ENCODE measurements around the gene IRAG1.
"Not testable (repeated sequence)": the region's sequence is repeated elsewhere in the genome, so short reads cannot be mapped to it uniquely, and the experiment has no call there.

IRAG1 gene

DNA sequence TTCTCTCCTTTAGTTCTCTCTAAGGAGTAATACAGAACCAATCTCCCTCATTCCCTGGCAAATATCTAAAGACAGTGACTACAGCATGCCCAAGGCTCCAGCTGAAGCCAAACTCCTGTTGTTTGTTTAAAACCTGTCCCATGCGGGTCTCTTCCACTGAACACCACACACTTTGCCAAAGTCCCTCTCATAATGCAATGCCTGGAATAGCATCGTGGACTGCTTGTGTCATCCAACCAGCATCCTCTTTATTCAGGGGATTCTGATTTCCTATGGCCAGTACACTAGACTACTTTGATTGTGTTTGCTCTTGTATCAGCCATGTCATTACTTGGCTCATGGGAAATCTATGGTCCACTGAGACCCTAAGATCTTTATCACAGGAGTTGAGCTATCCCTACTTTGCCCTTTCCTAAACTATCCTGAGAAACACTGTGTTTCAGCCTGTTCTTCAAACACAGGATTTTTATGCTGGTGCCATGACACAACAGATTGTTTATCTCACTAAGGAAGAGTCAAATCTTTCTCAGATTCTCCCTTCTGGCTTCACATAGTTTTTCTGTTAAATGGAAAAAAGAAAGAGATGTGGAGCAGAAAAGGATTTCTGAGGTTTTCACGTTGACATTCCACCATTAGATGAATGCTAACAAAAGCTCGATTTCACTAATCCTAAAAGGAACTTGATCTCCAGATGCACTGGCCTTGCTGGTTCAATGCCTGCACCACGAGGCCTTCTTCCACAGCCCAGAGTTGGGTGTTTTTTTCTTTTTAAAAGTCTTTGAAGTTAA lies 15.9 kb upstream of the IRAG1 start:
- no peak for DNase-seq (ENCODE audit: low read depth in 1 of 2, low spot score in 1 of 2)

DNA sequence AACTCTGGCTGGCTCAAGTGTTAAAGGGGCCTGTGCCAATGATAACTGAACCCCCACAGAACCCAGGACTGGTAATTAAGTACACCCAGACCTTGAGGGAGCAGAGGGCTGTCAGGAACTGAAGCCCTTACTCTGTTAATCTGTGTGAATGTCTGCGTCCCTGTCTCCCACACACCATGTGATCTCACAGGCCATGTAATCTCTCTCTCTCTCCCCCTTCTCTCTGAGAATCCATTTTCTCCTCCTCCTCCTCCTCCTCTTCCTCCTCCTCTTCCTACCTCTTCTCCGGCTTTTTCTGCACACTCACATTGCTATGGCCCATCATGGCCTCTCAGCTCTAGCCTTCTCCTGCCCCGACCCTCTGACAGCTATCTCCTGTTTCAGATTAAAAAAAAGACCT lies 14.6 kb upstream of the IRAG1 start:
- no peak for DNase-seq (ENCODE audit: low read depth in 1 of 2, low spot score in 1 of 2)

DNA sequence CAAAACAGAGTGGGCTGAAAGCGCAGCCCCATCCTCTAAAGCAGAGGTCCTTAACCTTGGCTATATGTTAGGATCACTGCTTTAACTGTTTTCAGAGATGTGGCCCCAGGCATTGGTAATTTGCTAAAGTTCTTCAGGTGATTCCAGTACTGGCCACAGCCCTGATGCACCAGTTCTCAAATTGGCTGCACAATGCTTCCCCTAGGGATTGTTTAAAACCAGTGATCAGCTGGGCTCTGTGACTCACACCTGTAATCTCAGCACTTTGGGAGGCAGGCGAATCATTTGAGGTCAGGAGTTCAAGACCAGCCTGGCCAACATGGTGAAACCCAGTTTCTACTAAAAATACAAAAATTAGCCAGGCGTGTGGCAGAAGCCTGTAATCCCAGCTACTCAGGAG lies 8.4 kb upstream of the IRAG1 start:
- DNase-seq (ENCODE audit: low read depth in 1 of 2, low spot score in 1 of 2): no peak

DNA sequence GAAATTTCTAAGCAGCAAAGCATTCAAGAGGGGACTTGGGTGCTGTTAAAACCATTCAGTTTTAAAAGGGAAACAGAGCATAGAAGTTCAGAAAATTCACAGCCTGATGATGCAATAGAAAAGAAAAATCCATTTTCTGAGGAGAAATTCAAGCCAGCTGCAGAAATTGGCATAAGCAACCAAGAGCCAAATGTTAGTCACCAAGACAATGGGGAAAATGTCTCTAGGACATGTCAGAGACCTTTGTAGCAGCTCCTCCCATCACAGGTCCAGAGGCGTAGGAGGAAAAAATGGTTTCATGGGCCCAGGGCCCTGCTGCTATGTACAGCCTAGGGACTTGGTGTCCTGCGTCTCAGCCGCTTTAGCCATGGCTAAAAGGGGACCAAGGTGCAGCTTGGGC lies 5.5 kb upstream of the IRAG1 start:
- DNase-seq (ENCODE audit: low read depth in 1 of 2, low spot score in 1 of 2): no peak

DNA sequence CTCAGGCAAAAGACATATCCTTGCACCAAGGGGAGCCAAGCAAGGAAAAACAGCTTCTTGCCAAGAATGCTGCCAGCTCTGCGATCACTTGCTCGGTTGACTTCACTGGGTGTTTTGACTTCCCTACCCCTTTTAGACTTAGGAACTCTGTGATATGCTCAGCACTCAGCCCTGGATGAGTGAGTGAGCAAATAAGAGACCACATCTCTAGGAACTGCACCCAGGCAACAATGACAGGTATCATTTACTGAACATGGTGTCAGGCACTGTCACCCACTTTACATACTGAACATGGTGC lies 3.7 kb upstream of the IRAG1 start:
- no peak for DNase-seq (ENCODE audit: low read depth in 1 of 2, low spot score in 1 of 2)

DNA sequence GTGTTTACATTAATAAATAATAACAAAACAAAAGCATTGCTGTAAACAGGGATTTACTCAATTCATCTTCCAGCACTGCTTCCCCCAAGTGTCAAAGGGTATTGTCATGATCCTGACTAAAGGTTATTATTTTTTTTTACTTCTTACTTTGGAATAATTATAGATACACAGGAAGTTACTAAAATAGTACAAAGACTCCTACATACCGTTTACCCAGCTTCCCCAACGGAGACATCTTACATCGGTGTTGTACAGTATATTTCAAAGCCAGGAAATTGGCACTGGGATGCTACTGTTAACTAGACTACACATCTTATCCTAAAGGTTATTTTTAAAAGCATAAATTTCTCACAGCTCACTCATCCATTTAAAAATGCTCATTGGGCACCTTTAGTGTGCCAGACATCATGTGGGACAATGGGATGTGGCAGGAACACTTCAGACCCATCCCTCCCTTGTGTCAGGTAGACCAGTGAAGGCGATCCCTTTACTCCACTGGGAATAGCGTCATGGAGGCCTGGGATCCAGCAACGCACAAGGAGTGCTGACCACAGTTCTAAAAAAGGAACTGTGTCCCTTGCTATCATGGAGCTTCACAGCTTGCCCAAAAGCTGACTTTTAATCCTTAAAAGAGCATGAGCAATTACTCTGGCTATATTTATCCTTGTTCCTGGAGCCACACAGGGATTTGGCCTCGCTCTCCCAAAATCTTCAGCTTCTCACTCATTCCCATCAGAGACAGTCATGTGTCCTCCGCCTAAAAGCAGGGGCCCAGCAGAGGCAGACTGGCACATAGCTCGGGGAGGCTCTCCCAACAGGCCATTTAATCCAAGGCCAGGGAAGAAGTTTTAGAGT lies 3.1 kb upstream of the IRAG1 start:
- DNase-seq (ENCODE audit: low read depth in 1 of 2, low spot score in 1 of 2): no peak

DNA sequence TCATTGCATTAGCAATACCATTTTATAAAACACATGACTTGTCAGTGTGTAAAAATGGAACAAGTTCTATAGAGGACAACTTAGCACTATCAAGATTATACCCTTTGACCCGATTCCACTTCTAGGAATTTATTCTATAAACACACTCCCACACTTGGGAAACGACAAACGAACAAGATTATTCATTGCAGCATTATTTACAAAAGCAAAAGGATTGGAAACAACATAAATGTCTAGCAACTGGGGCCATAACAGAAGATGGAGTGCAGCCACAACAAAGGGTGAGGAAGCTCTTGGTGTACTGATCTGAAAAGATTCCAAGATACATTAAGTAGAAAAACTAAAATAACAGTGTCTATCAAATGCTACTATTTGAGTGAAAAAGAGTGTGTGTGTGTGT lies 2.3 kb upstream of the IRAG1 start:
- no peak for DNase-seq (ENCODE audit: low read depth in 1 of 2, low spot score in 1 of 2)

DNA sequence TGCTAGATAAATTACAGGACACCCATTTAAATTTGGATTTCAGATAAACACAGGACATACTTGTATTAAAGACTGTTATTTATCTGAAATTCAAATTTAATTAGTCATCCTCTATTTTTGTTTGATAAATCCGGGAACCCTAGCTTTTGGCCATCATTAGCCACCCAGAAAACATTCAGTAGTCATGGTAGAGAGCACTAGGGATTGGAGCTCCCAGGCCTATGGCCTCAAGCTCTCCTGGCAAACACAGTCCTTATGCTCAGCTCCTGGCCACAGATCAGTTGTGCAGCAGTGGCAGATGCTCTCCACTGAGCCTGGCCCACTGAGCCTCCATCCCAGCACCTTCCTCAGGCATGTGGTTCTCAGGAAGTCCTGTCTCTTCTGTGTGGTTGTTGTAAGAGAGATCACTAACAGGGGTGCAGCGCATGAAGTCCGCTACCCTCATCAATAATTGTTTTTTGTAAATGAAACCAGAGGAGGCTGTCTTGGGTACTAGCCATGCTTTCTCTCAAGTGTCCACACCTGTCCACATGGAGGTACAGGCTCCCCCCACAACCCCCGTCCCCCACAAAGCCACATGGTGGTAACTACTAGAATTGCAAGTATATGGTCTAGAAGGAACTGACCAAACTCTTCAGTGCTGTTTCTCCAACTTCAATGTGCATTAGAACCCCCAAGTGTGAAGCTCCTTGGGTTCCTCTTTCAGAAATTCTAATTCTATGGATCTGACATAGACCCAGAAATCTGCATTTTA lies 1.1 kb upstream of the IRAG1 start:
- DNase-seq (ENCODE audit: low read depth in 1 of 2, low spot score in 1 of 2): no peak

DNA sequence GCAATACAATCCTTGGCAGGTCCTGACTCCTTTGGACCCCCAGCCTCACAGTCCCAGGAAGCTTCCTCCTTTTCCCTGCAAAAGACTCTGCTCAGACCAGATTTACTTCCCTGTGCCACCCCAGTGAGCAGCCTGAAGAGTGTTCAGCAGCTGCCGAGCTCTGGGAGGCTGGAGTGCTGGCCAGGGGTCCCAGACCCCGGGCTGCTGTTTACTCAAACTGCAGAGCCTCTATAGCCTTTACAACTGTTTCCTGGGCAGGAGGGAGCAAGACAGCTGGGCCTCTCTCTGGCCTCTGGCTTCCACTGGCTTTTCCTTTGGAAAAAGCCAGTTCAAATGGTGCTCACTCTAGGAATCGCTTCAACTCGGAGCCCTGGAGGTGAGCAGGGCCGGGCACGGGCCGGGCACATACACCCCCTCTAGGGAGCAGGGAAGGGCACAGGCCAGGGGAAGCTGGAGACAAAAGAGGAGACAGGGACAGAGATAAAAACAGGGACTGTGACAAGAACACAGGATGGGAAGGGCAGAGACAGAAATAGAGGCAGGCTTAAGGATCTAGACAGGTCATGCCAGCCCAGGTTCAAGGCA lies 932 bp downstream of the IRAG1 start:
- DNase-seq (ENCODE audit: low read depth in 1 of 2, low spot score in 1 of 2): no peak

DNA sequence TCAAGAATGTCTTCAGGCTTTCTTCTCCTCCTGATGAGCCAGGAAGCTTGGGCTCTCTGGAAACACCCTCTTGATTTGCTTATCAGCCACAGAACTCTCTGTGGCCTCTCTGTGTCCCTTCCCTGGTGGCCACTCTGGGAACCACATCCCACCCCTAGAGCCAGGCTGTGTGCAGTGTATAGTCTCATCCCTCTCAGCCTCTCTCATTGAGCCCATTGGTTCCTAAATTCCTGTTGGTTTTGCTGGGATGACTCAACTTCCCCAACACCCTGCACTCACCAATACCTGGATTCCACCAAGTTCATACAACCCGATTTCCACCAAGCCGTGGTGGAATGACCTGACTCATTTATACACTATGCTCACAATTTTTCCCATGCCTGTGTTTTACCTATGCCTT lies 5.2 kb downstream of the IRAG1 start:
- no peak for DNase-seq (ENCODE audit: low read depth in 1 of 2, low spot score in 1 of 2)

DNA sequence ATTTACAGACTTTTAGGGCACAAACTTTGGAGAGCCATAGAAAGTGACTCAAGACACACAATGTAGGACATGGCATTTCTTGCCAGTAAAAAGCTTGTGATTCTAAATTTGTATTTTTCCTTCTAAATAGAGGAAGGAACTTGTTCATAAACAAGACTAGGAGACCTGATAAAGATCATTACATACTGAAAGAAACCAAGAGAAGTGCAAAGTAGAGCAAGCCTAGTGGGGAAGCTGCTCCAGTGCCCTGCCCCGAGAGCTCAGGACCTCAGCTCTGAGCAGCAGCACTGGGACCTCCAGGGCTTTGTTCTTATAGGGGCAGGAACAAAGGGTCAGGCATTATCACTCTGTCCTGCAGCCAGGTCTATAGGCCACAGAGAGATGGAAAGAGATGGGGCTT lies 7.2 kb downstream of the IRAG1 start:
- no peak for DNase-seq (ENCODE audit: low read depth in 1 of 2, low spot score in 1 of 2)

DNA sequence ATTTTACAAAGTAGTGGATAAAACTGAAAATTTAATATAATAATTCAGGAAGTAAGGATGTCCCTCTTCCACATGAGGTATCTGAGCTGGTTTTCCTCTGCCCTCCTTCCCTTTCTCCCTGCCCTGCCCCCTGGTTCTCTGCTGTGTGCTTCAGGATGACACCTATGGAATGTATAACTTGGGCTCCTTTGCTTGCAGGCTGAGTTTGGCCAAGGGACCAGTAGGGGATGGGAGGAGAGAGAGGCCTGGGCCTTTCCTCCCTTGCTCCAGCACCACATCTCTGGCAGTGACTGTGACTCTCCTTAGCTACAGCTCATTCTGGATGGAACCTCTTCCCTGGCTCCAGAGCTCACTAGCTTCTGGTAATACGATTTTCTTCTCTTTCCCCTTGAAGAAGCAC lies 10.1 kb downstream of the IRAG1 start:
- no peak for DNase-seq (ENCODE audit: low read depth in 1 of 2, low spot score in 1 of 2)

DNA sequence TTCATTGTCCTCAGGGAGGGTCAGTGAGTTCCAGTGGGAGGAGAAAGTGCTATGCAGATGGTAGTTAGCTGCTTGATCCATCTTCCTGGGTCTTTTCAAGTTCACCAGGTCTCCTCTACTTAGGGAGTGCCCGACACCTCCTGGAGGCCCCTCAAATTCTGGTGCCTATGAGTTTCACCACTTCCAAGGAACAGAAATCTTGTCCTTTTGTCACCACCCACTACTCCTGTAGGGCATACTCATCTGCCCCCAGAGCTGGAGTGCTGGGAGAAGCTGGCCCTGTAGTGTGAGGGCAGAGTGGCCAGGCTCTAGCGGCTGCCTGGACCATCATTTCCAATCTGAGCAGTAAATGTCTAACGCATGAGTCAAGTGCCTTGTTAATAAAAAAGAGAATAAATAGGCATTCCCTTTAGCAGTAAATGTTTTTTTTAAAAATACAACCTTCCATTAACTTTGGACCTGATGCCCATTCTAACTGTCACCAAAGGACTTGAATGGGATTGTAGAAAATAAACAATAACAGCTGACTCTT lies 12.5 kb downstream of the IRAG1 start:
- DNase-seq (ENCODE audit: low read depth in 1 of 2, low spot score in 1 of 2): no peak

DNA sequence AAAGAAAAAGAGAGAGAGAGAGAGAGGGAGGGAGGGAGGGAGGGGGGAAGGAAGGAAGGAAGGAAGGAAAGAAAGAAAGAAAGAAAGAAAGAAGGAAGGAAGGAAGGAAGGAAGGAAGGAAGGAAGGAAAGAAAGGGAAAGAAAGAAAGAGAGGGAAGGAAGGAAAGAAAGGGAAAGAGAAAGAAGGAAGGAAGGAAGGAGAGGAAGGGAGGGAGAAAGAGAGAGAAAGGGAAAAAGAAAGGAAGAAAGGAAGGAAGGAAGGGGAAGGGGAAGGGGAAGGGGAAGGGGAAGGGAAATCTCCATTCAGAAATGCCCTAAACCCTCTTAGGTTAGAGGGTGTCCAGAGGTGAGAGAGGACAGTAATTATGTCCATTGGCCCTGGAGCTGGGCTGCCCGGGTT lies 13.3 kb downstream of the IRAG1 start:
- DNase-seq (ENCODE audit: low read depth in 1 of 2, low spot score in 1 of 2): not testable (repeated sequence)

DNA sequence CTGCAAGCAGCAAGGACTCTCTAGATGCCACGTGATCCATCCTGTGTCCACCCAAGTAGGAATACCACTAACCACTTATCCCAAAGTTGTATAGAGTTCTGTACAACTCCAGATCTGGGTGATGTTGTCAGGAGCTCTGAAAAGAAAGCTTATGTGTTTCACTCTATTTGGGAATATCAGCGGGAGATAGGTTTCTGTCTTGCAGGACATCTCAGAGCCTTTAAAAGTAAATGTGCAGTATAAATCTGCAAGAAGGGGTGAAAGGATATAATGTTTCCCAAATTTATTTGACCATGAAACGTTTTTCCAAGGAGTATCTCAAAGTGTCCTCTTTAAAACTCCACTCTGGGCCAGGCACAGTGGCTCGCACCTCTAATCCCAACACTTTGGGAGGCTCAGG lies 13.9 kb downstream of the IRAG1 start:
- no peak for DNase-seq (ENCODE audit: low read depth in 1 of 2, low spot score in 1 of 2)

DNA sequence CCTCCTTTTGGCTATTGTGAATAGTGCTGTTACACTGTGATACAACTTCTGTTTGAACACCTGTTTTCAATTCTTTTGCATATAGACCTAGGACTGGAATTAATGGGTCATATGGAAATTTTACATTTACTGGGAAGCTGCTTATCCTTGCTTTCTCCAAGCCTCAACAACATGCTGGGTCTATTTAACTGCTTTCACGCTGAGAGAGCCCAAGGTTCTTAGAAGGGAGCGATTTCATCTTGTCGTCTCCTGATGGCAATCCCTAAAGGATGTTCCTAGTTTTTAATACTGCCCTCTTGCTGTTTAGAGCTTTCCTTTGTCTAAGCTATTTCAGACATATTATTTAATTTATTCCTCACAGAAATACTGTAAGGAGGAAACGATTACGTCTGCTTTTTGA lies 15.5 kb downstream of the IRAG1 start:
- DNase-seq (ENCODE audit: low read depth in 1 of 2, low spot score in 1 of 2): no peak

DNA sequence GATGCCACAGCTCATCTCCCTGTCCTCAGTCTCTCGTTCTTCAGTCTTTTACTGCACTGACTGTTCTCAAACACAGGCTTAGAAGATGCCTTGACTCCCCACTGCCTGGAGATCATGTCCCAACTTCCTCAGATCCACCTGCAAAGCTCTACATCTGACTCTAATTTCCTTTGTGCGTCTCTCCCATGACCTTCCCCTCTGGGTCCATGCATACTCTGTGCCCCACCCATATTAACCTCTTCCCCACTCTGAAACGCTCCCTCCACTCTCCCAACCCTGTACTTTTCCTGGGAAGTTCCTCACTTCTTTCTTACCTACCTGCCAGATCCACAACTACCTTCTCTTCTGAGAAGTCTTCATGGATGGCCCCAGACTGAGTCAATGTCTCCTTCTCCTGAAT lies 16.6 kb downstream of the IRAG1 start:
- no peak for DNase-seq (ENCODE audit: low read depth in 1 of 2, low spot score in 1 of 2)

DNA sequence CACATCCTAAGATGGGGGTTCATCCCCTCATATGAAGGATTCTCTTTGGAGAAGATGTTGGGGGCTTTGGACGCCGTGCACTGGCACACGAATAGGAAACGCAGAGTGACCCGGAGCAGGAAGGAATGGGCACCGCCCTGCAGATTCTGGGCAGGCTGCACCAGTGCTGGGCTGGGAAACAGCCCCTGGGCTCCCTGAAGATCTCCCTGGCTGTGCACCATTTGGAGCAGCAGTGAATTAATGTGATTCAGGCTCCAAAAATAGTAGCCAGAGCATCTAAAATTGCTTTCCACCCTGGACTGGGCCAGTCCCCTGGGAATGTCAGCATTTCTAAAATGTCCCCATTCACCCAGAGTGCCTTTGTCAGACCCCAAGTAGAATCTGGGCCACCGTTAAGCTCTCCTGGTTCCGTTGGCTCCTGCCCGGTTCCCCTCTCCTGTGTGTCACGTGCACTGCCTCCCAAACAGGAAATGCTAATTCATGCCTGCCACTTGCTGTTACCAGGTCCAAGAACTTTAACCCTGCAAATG lies 18.6 kb downstream of the IRAG1 start:
- no peak for DNase-seq (ENCODE audit: low read depth in 1 of 2, low spot score in 1 of 2)

DNA sequence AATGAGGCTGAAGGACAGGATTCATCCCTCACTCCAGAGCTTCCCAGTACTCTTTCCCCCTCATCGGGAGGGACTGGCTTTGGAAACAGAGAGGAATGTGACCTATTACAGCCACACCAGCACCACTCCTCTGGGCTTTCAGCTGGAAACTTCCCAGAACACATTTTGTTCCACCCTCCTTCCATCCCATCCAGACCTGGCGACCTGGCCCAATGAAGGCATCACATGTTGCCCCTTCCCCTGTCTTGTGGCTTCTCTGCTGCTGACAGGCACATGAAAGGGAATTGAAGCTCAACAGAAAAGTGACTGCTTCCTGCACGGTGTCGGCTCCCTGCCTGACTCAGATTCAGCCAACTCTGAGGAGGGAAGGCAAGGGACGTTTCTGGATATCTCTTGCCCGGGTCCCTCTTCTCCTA lies 19.1 kb downstream of the IRAG1 start:
- DNase-seq (ENCODE audit: low read depth in 1 of 2, low spot score in 1 of 2): no peak

DNA sequence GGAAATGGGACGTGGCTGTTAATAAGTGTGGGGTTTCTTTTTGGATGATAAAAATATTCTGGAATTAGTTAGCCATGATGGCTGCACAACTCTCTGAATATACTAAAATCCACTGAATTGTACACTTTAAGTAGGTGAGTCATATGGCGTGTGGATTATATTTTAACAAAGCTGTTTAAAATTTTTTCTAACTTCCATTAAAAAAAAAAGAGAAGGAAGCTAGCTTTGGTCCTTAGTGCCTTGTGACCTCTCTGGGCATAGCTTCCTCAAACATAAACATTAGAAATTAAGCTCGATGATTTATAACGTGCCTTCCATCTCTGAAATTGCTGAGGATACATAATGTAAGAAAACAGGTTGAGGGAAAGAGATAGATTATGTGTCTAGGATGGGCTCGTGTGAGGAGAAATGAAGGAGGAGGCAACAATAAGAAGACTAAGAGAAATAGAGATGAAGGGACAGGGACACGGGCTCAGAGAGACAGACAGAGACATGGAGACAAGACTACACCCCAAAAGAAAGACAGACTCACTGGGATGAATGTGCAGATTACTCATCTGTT lies 20.0 kb downstream of the IRAG1 start:
- DNase-seq (ENCODE audit: low read depth in 1 of 2, low spot score in 1 of 2): no peak

DNA sequence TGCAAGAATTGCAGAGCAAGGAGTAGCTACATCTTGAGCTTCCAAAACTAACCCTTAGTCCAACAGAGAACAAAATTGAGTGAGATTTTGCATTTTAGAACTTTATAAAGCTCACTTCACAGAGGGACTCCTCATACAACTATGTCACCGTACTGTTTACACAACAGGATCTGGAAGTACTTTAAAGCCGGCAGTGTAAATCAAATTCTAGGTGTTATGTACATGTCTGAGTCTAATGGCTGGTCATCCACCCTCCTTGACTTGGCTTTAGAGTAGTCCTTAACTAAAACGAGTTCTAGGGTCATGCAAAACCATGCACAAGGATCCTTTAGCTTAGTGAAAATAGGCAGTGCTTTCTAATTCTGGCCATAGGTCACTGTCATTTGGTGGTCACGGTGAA lies 23.5 kb downstream of the IRAG1 start:
- no peak for DNase-seq (ENCODE audit: low read depth in 1 of 2, low spot score in 1 of 2)
